ACHN (cell line): ENCODE data around the gene CCDC149.
A peak's percentile ranks its signal among the peaks of the same experiment; 100 is the strongest.
"Not testable (repeated sequence)": the region's sequence is repeated elsewhere in the genome, so short reads cannot be mapped to it uniquely, and the experiment has no call there.

Source experiments
- DNase-seq: peaks from one replicate; pipeline ENCODE4 v3.0.0-alpha.2; 2015
- in situ Hi-C: cut with HindIII; loops from 2 replicates; pipeline ENCODE4 v1.10.0; 2017; ENCODE audit warnings: low sequenced_read_pairs, low pct_ligation_motif_present, low pct_unique_long_range_greater_than_20kb

The CCDC149 gene

DNA sequence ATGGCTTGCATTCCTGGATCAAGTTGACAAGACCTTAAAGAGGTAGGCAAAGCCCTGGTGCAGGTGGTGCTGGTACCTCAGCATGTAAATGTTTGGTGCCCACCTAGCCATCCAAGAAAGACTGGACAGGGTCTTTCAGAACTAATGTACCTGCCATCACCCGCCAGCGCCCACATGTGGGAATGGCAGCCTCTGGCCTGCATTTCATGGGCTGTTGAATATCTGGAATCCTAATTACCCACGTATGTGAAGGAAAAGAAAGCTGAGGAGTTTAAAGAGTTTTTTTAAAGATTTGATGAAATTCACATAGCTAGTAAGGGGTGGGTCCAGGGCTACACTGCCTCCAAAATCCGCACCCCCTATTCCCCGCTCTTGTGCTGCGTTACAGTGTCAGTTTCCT is 8.6 kb upstream of the CCDC149 start:
- in situ Hi-C loops: no loop called here
- DNase-seq: peak; percentile 13

GRCh38 chr4:24920008-24920407 is 7.2 kb upstream of the CCDC149 start:
- no peak for DNase-seq
- in situ Hi-C loops: no loop called here

- DNase-seq: no peak
- in situ Hi-C loops: no loop called here
Observed at GRCh38 chr4:24917076-24917856, 4.4 kb upstream of the CCDC149 start.

DNA sequence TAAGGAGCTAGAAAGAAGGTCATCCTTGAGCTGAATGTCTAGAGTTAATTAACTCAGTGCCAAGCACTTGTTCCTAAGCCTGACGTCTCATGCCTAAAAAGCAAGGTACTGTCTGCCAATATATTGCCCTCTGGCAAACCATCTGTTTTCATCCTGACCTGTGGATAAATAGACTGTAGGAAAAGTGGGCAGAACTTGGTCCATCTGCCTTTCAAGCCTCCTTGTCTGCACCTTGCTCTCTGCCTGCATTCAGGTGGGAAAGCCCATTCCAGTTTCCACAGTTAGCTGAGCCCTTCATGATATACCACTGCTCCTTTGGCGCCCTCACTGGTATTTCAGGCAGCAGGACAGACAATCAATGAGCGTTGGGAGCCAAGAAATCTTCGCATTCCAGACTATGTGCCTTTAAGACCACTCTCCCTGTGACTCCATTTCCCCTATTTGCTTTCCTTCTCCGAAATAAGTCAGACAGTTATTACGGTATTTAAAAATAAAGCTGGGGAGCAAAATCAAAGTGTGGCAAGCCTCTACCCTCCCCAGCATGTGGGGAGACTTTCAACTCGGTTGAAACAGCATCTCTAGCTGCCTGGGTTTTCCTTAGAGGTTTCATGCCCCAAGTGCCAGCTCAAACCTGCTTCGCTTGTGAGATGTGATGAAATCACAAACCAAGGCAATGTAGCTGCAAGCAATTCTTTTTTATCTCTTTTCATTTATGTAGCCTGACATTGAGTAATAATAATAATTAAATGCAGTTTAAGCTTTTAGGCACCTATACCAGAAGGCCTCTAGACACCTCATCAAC is 2.5 kb upstream of the CCDC149 start:
- in situ Hi-C loops: no loop called here
- peak; percentile 35 for DNase-seq

DNA sequence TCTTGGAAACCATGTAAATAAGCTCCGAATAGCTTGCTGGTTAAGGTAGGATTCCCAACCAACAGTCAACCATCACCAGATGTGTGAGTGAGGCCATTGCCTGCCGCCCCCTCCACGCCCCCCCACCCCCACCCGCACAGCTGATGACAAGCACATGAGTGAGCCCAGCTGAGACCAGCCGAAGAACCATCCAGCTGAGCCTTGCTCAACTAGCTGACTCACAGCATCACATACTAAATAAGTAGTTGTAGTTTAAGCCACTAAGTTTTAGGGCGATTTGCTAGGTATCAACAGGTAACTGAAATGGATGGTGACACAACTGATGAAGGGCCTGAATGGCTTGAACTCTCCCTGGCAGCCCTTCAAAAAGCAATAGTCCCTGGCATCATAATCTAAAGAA is 1.6 kb upstream of the CCDC149 start:
- DNase-seq: peak; percentile 27
- in situ Hi-C loops: no loop called here

DNA sequence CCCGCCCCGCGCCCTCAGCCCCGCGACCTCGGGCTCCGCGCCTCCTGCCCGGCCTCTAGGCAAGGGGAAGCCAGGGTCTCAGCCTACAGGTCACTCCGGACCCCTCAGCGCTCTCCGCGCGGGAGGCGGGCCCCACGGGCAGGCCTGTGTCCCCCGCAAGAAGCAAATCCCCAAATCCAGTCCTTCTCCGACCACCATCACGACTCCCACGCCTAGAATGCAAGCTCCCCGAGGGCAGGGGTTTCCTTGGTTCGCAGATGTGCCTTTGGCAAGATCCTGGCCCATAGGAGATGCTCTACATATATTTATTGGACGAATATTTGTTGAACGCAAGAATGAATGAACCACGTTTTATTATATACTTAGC is 260 bp upstream of the CCDC149 start:
- no peak for DNase-seq
- in situ Hi-C loops: no loop called here

GRCh38 chr4:24910499-24910898 is 2.3 kb downstream of the CCDC149 start:
- in situ Hi-C loops: no loop called here
- DNase-seq: no peak

DNA sequence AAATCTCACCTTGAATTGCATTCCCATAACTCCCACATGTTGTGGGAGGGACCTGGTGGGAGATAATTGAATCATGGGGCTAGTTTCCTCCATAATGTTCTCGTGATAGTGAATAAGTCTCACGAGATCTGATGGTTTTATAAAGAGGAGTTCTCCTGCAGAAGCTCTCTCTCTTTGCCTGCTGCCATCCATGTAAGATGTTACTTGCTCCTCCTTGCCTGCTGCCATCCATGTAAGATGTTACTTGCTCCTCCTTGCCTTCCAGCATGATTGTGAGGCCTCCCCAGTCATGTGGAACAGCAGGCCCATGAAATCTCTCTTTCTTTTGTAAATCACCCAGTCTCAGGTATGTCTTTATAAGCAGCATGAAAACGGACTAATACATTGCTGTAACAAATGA is 3.2 kb downstream of the CCDC149 start:
- DNase-seq, in situ Hi-C loops: not testable (repeated sequence)

DNA sequence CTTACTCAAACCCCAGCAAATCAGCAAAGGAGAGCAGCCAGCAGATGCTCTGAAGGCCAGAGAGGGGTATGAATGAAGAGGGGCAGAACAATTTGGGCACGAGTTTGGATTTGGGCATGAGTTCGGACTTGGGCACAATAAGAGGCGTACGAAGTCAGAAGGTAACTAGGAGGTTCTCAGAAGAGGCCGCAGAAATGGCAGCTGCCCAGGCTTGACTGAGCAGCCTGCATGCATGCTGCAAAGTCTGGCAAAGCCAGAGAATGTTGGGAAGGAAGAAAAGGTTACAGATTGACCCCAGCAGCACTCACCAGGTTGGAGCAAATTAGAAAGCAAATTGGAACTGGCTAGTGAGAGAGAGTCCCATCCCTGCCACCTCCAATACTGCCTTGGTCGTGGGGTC is 15.2 kb downstream of the CCDC149 start:
- DNase-seq: no peak

DNA sequence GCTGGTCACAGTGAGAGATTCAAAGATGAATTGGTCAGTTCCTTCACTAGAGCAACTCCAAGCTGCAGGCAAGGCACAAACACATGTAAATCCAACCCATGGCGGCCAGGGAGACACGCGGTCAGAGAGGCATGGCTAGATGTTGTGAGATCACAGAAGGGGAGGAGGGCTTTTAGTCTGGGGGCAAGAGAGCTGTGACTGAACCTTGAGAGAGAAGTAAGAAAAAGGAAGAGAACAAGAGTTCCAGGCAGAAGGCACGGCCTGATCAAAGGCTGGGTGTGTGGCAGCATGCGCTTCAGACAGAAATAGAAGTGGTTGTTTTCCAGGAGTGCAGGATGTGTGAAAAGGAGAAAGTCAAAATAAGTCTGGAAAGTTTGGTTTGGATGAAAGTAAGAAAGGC is 15.9 kb downstream of the CCDC149 start:
- no peak for DNase-seq
- in situ Hi-C loops: no loop called here

More for the DNA sequence above, 15.2 kb downstream of the CCDC149 start:
- in situ Hi-C loops: no loop called here

- no peak for DNase-seq
- in situ Hi-C loops: no loop called here
Observed at GRCh38 chr4:24896056-24896455, 16.8 kb downstream of the CCDC149 start.

GRCh38 chr4:24895461-24895860 is 17.4 kb downstream of the CCDC149 start:
- in situ Hi-C loops: no loop called here
- no peak for DNase-seq

- in situ Hi-C loops: no loop called here
- no peak for DNase-seq
Observed at GRCh38 chr4:24894846-24895245, 18.0 kb downstream of the CCDC149 start.

DNA sequence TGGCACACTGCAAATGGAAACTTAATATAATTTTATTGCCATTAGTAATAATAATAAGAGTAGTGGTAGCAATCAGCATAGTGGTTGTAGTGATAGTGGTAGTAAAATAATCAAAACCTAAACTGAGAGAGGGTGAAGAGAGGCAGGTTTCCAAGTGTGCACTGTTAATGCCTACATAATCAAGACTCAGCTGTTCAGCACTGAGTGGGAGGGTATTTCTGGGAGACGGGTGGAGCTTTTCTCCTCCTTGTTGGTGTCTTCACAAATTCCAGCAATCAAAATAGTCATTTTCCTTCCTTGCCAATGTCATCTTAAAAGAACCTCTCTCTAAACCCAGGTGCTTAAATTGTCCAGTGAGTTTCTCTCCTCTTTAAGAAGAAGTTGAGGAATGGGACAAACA is 18.6 kb downstream of the CCDC149 start:
- in situ Hi-C loops: no loop called here

DNA sequence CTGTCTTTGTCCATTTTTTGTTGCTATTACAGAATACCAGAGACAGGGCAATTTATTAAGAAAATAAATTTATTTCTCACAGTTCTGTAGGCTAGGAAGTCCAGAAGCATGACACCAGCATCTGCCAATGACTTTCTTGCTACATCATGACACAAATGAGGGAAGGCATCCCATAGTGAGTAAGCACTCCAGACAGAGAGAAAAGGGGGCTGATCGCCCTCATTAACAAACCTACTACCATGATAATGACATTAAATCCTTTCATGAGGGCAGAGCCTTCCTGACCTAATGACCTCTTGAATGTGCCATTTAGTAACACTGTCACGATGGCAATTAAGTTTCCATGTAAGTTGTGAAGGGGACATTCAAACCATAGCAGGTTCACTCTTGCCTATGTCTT is 20.1 kb downstream of the CCDC149 start:
- no peak for DNase-seq

More for the DNA sequence above, 18.6 kb downstream of the CCDC149 start:
- DNase-seq: no peak

GRCh38 chr4:24892278-24892677 is 20.6 kb downstream of the CCDC149 start:
- DNase-seq: no peak
- in situ Hi-C loops: no loop called here

More for the DNA sequence above, 20.1 kb downstream of the CCDC149 start:
- in situ Hi-C loops: no loop called here

GRCh38 chr4:24890561-24891126 is 22.2 kb downstream of the CCDC149 start:
- DNase-seq: no peak
- in situ Hi-C loops: no loop called here

GRCh38 chr4:24889991-24890390 is 22.9 kb downstream of the CCDC149 start:
- DNase-seq: no peak

DNA sequence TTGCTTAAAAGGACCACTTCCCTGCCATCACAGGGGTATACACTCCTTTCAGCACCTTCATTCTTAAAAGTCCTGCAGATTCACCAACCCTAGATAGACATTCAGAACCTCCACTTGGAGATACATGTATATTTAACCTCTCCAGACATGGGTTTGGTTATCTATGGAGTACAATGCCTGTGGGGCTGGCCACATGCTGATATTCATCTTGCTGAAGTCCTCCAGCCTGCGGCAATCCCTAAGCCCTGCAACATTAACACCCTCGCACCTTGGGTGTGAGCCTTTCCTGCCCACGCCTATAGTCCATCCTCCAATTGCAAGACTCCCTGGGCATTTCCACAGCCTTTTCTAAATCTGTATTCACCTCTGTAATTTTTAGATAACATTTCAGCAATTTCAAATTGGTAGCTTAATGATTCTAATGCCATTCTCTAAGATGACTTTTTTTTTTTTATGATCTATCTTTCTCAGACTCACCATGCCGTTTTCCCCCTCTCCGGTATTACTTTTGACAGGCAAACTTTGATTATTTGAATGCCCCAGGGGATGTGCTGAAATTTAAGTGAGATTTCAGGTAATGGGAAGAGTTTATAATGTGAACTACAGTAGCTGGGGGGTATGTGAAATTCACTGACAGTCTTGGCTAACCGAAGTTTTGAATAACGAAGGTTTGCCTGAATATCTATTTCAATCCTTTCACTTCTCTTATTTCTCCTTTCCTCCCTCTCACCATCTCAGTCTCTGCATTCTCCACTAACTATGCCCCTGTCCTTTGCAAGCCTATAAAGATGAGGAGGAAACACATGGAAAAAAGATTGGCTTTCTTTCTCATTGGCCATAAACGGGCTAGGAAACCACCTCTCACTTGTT is 24.1 kb downstream of the CCDC149 start:
- DNase-seq: no peak
- in situ Hi-C loops: no loop called here

More at GRCh38 chr4:24889991-24890390, 22.9 kb downstream of the CCDC149 start:
- in situ Hi-C loops: no loop called here
